ENCODE data around the gene AP2B1. TPM values are rescaled to one million over a fixed set of nuclear protein-coding genes. Genes with fewer than 3 reads are reported as not detected.
A peak's percentile ranks its signal among the peaks of the same experiment; 100 is the strongest.

Gene AP2B1
- total RNA-seq, 2 donors from 2014 or later, result 95.9 to 114 TPM

- Mint-ChIP-seq H3K4me3 (no peak overlapping the region), H3K27me3 (no peaks in the 10 kb centered on the region), H3K4me1 (peaks cover 4% of the 10 kb centered on the region), H3K36me3 (ENCODE audit: low read depth) (peaks cover 5% of the 10 kb centered on the region), H3K27ac (no peak overlapping the region)
- ATAC-seq (no peak), DNase-seq (no peak)
- H3K9me3 ChIP-seq (ENCODE audit: control insufficient read depth, low read length, poor library complexity, severe bottlenecking), result no peaks in the 10 kb centered on the region
These were observed 130.4 kb downstream of the AP2B1 start for GRCh38 chr17:35717475-35717874.

GRCh38 chr17:35723735-35724134 lies 136.6 kb downstream of the AP2B1 start:
- ATAC-seq (no peak), DNase-seq (no peak)
- H3K9me3 ChIP-seq (ENCODE audit: control insufficient read depth, low read length, poor library complexity, severe bottlenecking), result no peaks in the 10 kb centered on the region
- Mint-ChIP-seq H3K27me3 (no peaks in the 10 kb centered on the region), H3K4me1 (peaks cover 2% of the 10 kb centered on the region), H3K4me3 (no peak overlapping the region), H3K36me3 (ENCODE audit: low read depth) (peaks cover 9% of the 10 kb centered on the region), H3K27ac (no peak overlapping the region)

- H3K27me3 Mint-ChIP-seq, result no peaks in the 10 kb centered on the region
- peaks cover 4% of the 10 kb centered on the region for H3K4me1 Mint-ChIP-seq
- peaks cover 9% of the 10 kb centered on the region for H3K36me3 Mint-ChIP-seq (ENCODE audit: low read depth)
- H3K27ac Mint-ChIP-seq, result no peak overlapping the region
- ATAC-seq, result no peak
- H3K4me3 Mint-ChIP-seq, result no peak overlapping the region
- no peak for DNase-seq
- no peaks in the 10 kb centered on the region for H3K9me3 ChIP-seq (ENCODE audit: control insufficient read depth, low read length, poor library complexity, severe bottlenecking)
These were observed 137.9 kb downstream of the AP2B1 start for GRCh38 chr17:35725058-35725457.

- Mint-ChIP-seq H3K27ac (no peak overlapping the region), H3K4me1 (peaks cover 7% of the 10 kb centered on the region), H3K27me3 (peaks cover 4% of the 10 kb centered on the region), H3K4me3 (no peak overlapping the region), H3K36me3 (ENCODE audit: low read depth) (peaks cover 6% of the 10 kb centered on the region)
- ATAC-seq (no peak), DNase-seq (no peak)
- H3K9me3 ChIP-seq (ENCODE audit: control insufficient read depth, low read length, poor library complexity, severe bottlenecking), result no peaks in the 10 kb centered on the region
These were observed 138.6 kb downstream of the AP2B1 start for GRCh38 chr17:35725802-35726126.

GRCh38 chr17:35726127-35726952 lies 139.2 kb downstream of the AP2B1 start:
- Mint-ChIP-seq H3K4me1 (peaks cover 12% of the 10 kb centered on the region), H3K27me3 (peaks cover 8% of the 10 kb centered on the region), H3K4me3 (no peak overlapping the region), H3K27ac (no peak overlapping the region), H3K36me3 (ENCODE audit: low read depth) (peaks cover 6% of the 10 kb centered on the region)
- DNase-seq, result no peak
- no peaks in the 10 kb centered on the region for H3K9me3 ChIP-seq (ENCODE audit: control insufficient read depth, low read length, poor library complexity, severe bottlenecking)
- ATAC-seq, result no peak

GRCh38 chr17:35726953-35727460 lies 139.9 kb downstream of the AP2B1 start:
- H3K4me3 Mint-ChIP-seq, result no peak overlapping the region
- ATAC-seq, result no peak
- H3K4me1 Mint-ChIP-seq, result peaks cover 12% of the 10 kb centered on the region
- no peak overlapping the region for H3K27ac Mint-ChIP-seq
- DNase-seq, result no peak
- peaks cover 8% of the 10 kb centered on the region for H3K27me3 Mint-ChIP-seq
- peaks cover 6% of the 10 kb centered on the region for H3K36me3 Mint-ChIP-seq (ENCODE audit: low read depth)
- H3K9me3 ChIP-seq (ENCODE audit: control insufficient read depth, low read length, poor library complexity, severe bottlenecking), result no peaks in the 10 kb centered on the region

- no peak overlapping the region for H3K4me3 Mint-ChIP-seq
- DNase-seq (no peak), ATAC-seq (no peak)
- peaks cover 6% of the 10 kb centered on the region for H3K36me3 Mint-ChIP-seq (ENCODE audit: low read depth)
- peaks cover 8% of the 10 kb centered on the region for H3K27me3 Mint-ChIP-seq
- no peak overlapping the region for H3K27ac Mint-ChIP-seq
- no peaks in the 10 kb centered on the region for H3K9me3 ChIP-seq (ENCODE audit: control insufficient read depth, low read length, poor library complexity, severe bottlenecking)
- peaks cover 15% of the 10 kb centered on the region for H3K4me1 Mint-ChIP-seq
These were observed 140.5 kb downstream of the AP2B1 start for GRCh38 chr17:35727635-35728034.

GRCh38 chr17:35728551-35728950 lies 141.4 kb downstream of the AP2B1 start:
- no peak for DNase-seq
- Mint-ChIP-seq H3K36me3 (ENCODE audit: low read depth) (peaks cover 6% of the 10 kb centered on the region), H3K4me1 (peaks cover 15% of the 10 kb centered on the region), H3K27me3 (peaks cover 8% of the 10 kb centered on the region), H3K27ac (no peak overlapping the region), H3K4me3 (no peak overlapping the region)
- no peak for ATAC-seq
- H3K9me3 ChIP-seq (ENCODE audit: control insufficient read depth, low read length, poor library complexity, severe bottlenecking), result no peaks in the 10 kb centered on the region

GRCh38 chr17:35729405-35729833 lies 142.3 kb downstream of the AP2B1 start:
- peaks cover 8% of the 10 kb centered on the region for H3K27me3 Mint-ChIP-seq
- H3K9me3 ChIP-seq (ENCODE audit: control insufficient read depth, low read length, poor library complexity, severe bottlenecking), result no peaks in the 10 kb centered on the region
- no peak overlapping the region for H3K27ac Mint-ChIP-seq
- DNase-seq (no peak), ATAC-seq (no peak)
- peaks cover 15% of the 10 kb centered on the region for H3K4me1 Mint-ChIP-seq
- H3K4me3 Mint-ChIP-seq, result no peak overlapping the region
- H3K36me3 Mint-ChIP-seq (ENCODE audit: low read depth), result peaks cover 4% of the 10 kb centered on the region

- H3K36me3 Mint-ChIP-seq (ENCODE audit: low read depth), result no peaks in the 10 kb centered on the region
- ATAC-seq, result no peak
These were observed 143.4 kb downstream of the AP2B1 start for GRCh38 chr17:35730400-35731005.

GRCh38 chr17:35731239-35731916 lies 144.3 kb downstream of the AP2B1 start, which contains the start of gene RASL10B:
Gene RASL10B, plus strand, starts transcription at chr17:35731639. Its CDS starts 3,546 bp downstream, at chr17:35735185.
- peak within 1 kb of the TSS; percentile 86 for H3K4me3 Mint-ChIP-seq
- no peaks in the 10 kb centered on the region for H3K36me3 Mint-ChIP-seq (ENCODE audit: low read depth)
- H3K9me3 ChIP-seq (ENCODE audit: control insufficient read depth, low read length, poor library complexity, severe bottlenecking), result no peaks in the 10 kb centered on the region
- ATAC-seq, result peak; percentile 85
- peaks cover 15% of the 10 kb centered on the region for H3K4me1 Mint-ChIP-seq
- peaks cover 8% of the 10 kb centered on the region for H3K27me3 Mint-ChIP-seq
- H3K27ac Mint-ChIP-seq, result peak within 1 kb of the TSS; percentile 61
- DNase-seq, result peak in 1 of 3 donors; percentile 30

More at GRCh38 chr17:35730400-35731005, 143.4 kb downstream of the AP2B1 start:
- peaks cover 15% of the 10 kb centered on the region for H3K4me1 Mint-ChIP-seq
- H3K27me3 Mint-ChIP-seq, result peaks cover 8% of the 10 kb centered on the region
- H3K4me3 Mint-ChIP-seq, result peak overlapping the region; percentile 86
- no peak for DNase-seq
- H3K27ac Mint-ChIP-seq, result peak overlapping the region; percentile 61
- H3K9me3 ChIP-seq (ENCODE audit: control insufficient read depth, low read length, poor library complexity, severe bottlenecking), result no peaks in the 10 kb centered on the region

- ATAC-seq (peak; percentile 26), DNase-seq (no peak)
- peak overlapping the region; percentile 84 for H3K4me3 Mint-ChIP-seq
- H3K27ac Mint-ChIP-seq, result no peak overlapping the region
- H3K36me3 Mint-ChIP-seq (ENCODE audit: low read depth), result no peaks in the 10 kb centered on the region
- peaks cover 8% of the 10 kb centered on the region for H3K27me3 Mint-ChIP-seq
- peaks cover 15% of the 10 kb centered on the region for H3K4me1 Mint-ChIP-seq
- no peaks in the 10 kb centered on the region for H3K9me3 ChIP-seq (ENCODE audit: control insufficient read depth, low read length, poor library complexity, severe bottlenecking)
These were observed 145.0 kb downstream of the AP2B1 start for GRCh38 chr17:35731917-35732805.

All from T-helper 17 cell (primary cell).